A549 (cell line): ENCODE measurements around the gene FRMD4A. TPM values are rescaled to one million over a fixed set of nuclear protein-coding genes. Genes with fewer than 3 reads are reported as not detected.

ENCODE experiments used
- ATAC-seq, 2 experiments: fragments of 200-7000 bp in 1 of 2; fragments of >200 bp in 1 of 2; cut with Nextera tagmentation in 1 of 2; cut with Tn5 transposase in 1 of 2; 3 replicates each; pipeline versions ENCODE4 v1.8.0 to v1.9.1; 2018 to 2020; ENCODE audit warnings: mild to moderate bottlenecking in 1 of 2, moderate library complexity in 1 of 2
- CTCF ChIA-PET: fragments of 300-600 bp; sonication (Branson Sonifier 250); formaldehyde crosslinking; extraction: SDS; loops from one replicate; lab custom pipeline; 2021; ENCODE audit warnings: antibody characterized with exemption, inconsistent platforms; lab: Yijun Ruan, JAX
- POLR2A ChIA-PET: fragments of 350-600 bp; formaldehyde crosslinking; extraction: SDS; loops from one replicate; lab custom pipeline; 2021; ENCODE audit warnings: antibody characterized with exemption, inconsistent platforms; lab: Yijun Ruan, JAX
- DNase-seq, 2 experiments: peaks; one replicate each; pipeline versions ENCODE4 v3.0.0 to v3.0.0-alpha.2; 2011 to 2016; ENCODE audit warnings: low read depth in 1 of 2, low spot score in 1 of 2
- FAIRE-seq: peaks from 2 replicates; lab custom pipeline; 2011; peaks lifted over from hg19 to GRCh38; lab: Jason Lieb, UNC
- H3K27ac ChIP-seq, 2 experiments: fragments of >200 bp; sonication (Bioruptor Twin); formaldehyde crosslinking; 3 replicates each; pipeline ENCODE4 v1.5.1; 2016 to 2017
- H3K4me1 ChIP-seq: fragments of >200 bp; sonication (Bioruptor Twin); formaldehyde crosslinking; 3 replicates; pipeline ENCODE4 v1.6.1; 2016
- H3K4me2 ChIP-seq: fragments of >200 bp; sonication (Bioruptor Twin); formaldehyde crosslinking; 3 replicates; pipeline ENCODE4 v1.6.1; 2016
- H3K4me3 ChIP-seq: fragments of >200 bp; sonication (Bioruptor Twin); formaldehyde crosslinking; 3 replicates; pipeline ENCODE4 v1.5.1; 2016
- H3K9me3 ChIP-seq: fragments of >200 bp; sonication (Bioruptor Twin); formaldehyde crosslinking; 3 replicates; pipeline ENCODE4 v1.6.1; 2016
- BHLHE40 ChIP-seq: IDR thresholded peaks from 2 replicates; pipeline ENCODE4 v1.6.1; 2012; ENCODE audit warnings: low read depth, low read length, inconsistent platforms
- CBX2 ChIP-seq: fragments of 200-600 bp; sonication (generic); IDR thresholded peaks from 2 replicates; pipeline ENCODE4 v1.6.1; 2016; ENCODE audit warnings: low read depth, mild to moderate bottlenecking, borderline replicate concordance
- CHD4 ChIP-seq: fragments of 200-600 bp; sonication (generic); IDR thresholded peaks from 2 replicates; pipeline ENCODE4 v1.6.1; 2016; ENCODE audit warnings: antibody characterized with exemption, mild to moderate bottlenecking, borderline replicate concordance
- EP300 ChIP-seq, 2 experiments: fragments of >200 bp; sonication (Bioruptor Twin); formaldehyde crosslinking; IDR thresholded peaks; 2 replicates in 1 of 2; 3 replicates in 1 of 2; pipeline ENCODE4 v1.6.1; 2016 to 2017
- ESRRA ChIP-seq: fragments of 150-350 bp; IDR thresholded peaks from 2 replicates; pipeline ENCODE4 v1.6.1; 2014; ENCODE audit warnings: mild to moderate bottlenecking, low read length, borderline replicate concordance
- FOSB ChIP-seq: fragments of 250-450 bp; sonication (Bioruptor Pico); IDR thresholded peaks from 2 replicates; pipeline ENCODE4 v1.5.0; 2020; ENCODE audit warnings: mild to moderate bottlenecking, moderate library complexity
- FOXS1 ChIP-seq: fragments of 250-450 bp; sonication (Bioruptor Pico); IDR thresholded peaks from 2 replicates; pipeline ENCODE4 v1.5.0; 2020; ENCODE audit warnings: mild to moderate bottlenecking, moderate library complexity
- HDAC2 ChIP-seq: fragments of 200-600 bp; sonication (generic); IDR thresholded peaks from 2 replicates; pipeline ENCODE4 v1.6.1; 2016
- HOXB13 ChIP-seq: fragments of 250-450 bp; sonication (Bioruptor Pico); IDR thresholded peaks from 2 replicates; pipeline ENCODE4 v1.5.0; 2020; ENCODE audit warnings: low read depth, mild to moderate bottlenecking, moderate library complexity
- JUN ChIP-seq, 2 experiments: fragments of >200 bp; sonication (Bioruptor Twin); formaldehyde crosslinking; IDR thresholded peaks; 2 replicates in 1 of 2; 3 replicates in 1 of 2; pipeline ENCODE4 v1.6.1; 2016 to 2017
- JUNB ChIP-seq: fragments of >200 bp; sonication (Bioruptor Twin); formaldehyde crosslinking; IDR thresholded peaks from 2 replicates; pipeline ENCODE4 v1.6.1; 2016
- KDM5A ChIP-seq: fragments of 200-600 bp; sonication (generic); IDR thresholded peaks from 2 replicates; pipeline ENCODE4 v1.6.1; 2016; ENCODE audit warnings: antibody characterized with exemption, mild to moderate bottlenecking
- MAX ChIP-seq: IDR thresholded peaks from 2 replicates; pipeline ENCODE4 v1.6.1; 2012
- NPAS2 ChIP-seq: fragments of 250-450 bp; sonication (Bioruptor Pico); IDR thresholded peaks from 2 replicates; pipeline ENCODE4 v1.8.0; 2022; ENCODE audit warnings: mild to moderate bottlenecking, moderate library complexity, borderline replicate concordance
- PBX3 ChIP-seq: IDR thresholded peaks from 2 replicates; pipeline ENCODE4 v1.6.1; 2012
- PHF8 ChIP-seq: fragments of 200-600 bp; sonication (generic); IDR thresholded peaks from 2 replicates; pipeline ENCODE4 v1.6.1; 2016; ENCODE audit warnings: low read depth, mild to moderate bottlenecking, antibody characterized with exemption, moderate library complexity, borderline replicate concordance
- POLR2AphosphoS2 ChIP-seq: conservative IDR thresholded peaks from 2 replicates; pipeline ENCODE4 v1.6.1; 2012; ENCODE audit warnings: low read length, improper control_type of control experiment, inconsistent platforms
- RCOR1 ChIP-seq: fragments of 150-350 bp; IDR thresholded peaks from 2 replicates; pipeline ENCODE4 v1.6.1; 2014; ENCODE audit warnings: antibody characterized with exemption, low read length, low read depth
- RNF2 ChIP-seq: fragments of 200-600 bp; sonication (generic); IDR thresholded peaks from 2 replicates; pipeline ENCODE4 v1.6.1; 2016; ENCODE audit warnings: low read depth, mild to moderate bottlenecking, antibody characterized with exemption, moderate library complexity, borderline replicate concordance
- SMC3 ChIP-seq: fragments of >200 bp; sonication (Bioruptor Twin); formaldehyde crosslinking; IDR thresholded peaks from 3 replicates; pipeline ENCODE4 v1.6.1; 2018; ENCODE audit warnings: inconsistent platforms
- SREBF2 ChIP-seq: fragments of 450-650 bp; IDR thresholded peaks from 2 replicates; pipeline ENCODE4 v1.6.1; 2014; ENCODE audit warnings: mild to moderate bottlenecking, moderate library complexity
- ZC3H11A ChIP-seq: fragments of 450-650 bp; IDR thresholded peaks from 2 replicates; pipeline ENCODE4 v1.6.1; 2014; ENCODE audit warnings: antibody characterized with exemption, mild to moderate bottlenecking
- ZFP36 ChIP-seq: fragments of 450-650 bp; IDR thresholded peaks from 2 replicates; pipeline ENCODE4 v1.6.1; 2014; ENCODE audit warnings: borderline replicate concordance; ENCODE audit not compliant: partially characterized antibody
- ZNF302 ChIP-seq: fragments of 250-450 bp; sonication (Bioruptor Pico); IDR thresholded peaks from 2 replicates; pipeline ENCODE4 v1.9.0; 2021; ENCODE audit warnings: inconsistent platforms, mild to moderate bottlenecking, moderate library complexity
- ZSCAN20 ChIP-seq: fragments of 250-450 bp; sonication (Bioruptor Pico); IDR thresholded peaks from 2 replicates; pipeline ENCODE4 v1.8.0; 2022; ENCODE audit warnings: mild to moderate bottlenecking, moderate library complexity
- WGBS: methylation state at CpG from one replicate; pipeline ENCODE4 v1.1.6; 2017; ENCODE audit errors: missing lambda C conversion rate; 5-methylcytosine and 5-hydroxymethylcytosine counted together
- polyA plus RNA-seq, 4 experiments: library from polyadenylated mRNA; depleted of rRNA in 3 of 4; stranded (reverse); fragments of >200 nt; fragmentation: RNase III in 1 of 4; extraction: RNeasy Plus Mini Kit Qiagen cat#74134 plus additional on column Dnase treatment in 1 of 4; gene quantifications; 2 replicates in 3 of 4; 3 replicates in 1 of 4; pipeline ENCODE4 v1.2.3, GENCODE V29; 2011 to 2017

Gene FRMD4A
- polyA plus RNA-seq, 2 of the 4 experiments (the other 2 are of a cell fraction) = 2.5 to 4.7 TPM

- ATAC-seq (no peak), DNase-seq (no peak), FAIRE-seq (no peak)
- 67% methylated on average over 18 of the region's 18 CpGs for WGBS
- POLR2A ChIA-PET = no interaction called here
- H3K4me1 ChIP-seq = no peaks in the 10 kb centered on the region
- H3K27ac ChIP-seq = no peak overlapping the region
- no peaks in the 10 kb centered on the region for H3K9me3 ChIP-seq
- TF ChIP-seq NPAS2 (CRISPR knock-in tag) = no peak
- no peak for TF ChIP-seq POLR2AphosphoS2
- TF ChIP-seq EP300 (IDR thresholded peaks at IDR 0.05) = no peak
- TF ChIP-seq PHF8 = no peak
- no peak for TF ChIP-seq JUN (IDR thresholded peaks at IDR 0.05)
- TF ChIP-seq CHD4 = no peak
- no peak for TF ChIP-seq CBX2
- no peak for TF ChIP-seq FOSB (CRISPR knock-in tag)
- TF ChIP-seq KDM5A = no peak
- TF ChIP-seq BHLHE40 = no peak
- no peak for TF ChIP-seq ESRRA
- no peak for TF ChIP-seq RNF2
- TF ChIP-seq HOXB13 (CRISPR knock-in tag) = no peak
- TF ChIP-seq FOXS1 = no peak
- no peak for TF ChIP-seq JUNB
- TF ChIP-seq ZSCAN20 (CRISPR knock-in tag) = no peak
- TF ChIP-seq ZC3H11A = no peak
- no peak for TF ChIP-seq RCOR1
- no peak for TF ChIP-seq ZNF302 (CRISPR knock-in tag)
- CTCF ChIA-PET = interaction anchor here (1.3 kb wide), 2 partner anchors 14 to 20 kb away, joined by 3 to 4 read pairs; no protein-coding TSS in a partner anchor
- H3K4me2 ChIP-seq = no peak overlapping the region
- H3K4me3 ChIP-seq = no peak overlapping the region
Observed at GRCh38 chr10:13827076-13827797, 503.5 kb downstream of the FRMD4A start.

- no peaks in the 10 kb centered on the region for H3K4me1 ChIP-seq
- H3K27ac ChIP-seq = no peak overlapping the region
- TF ChIP-seq ZFP36 (no peak), NPAS2 (CRISPR knock-in tag) (no peak), SREBF2 (no peak), HOXB13 (CRISPR knock-in tag) (no peak), RNF2 (no peak), CBX2 (no peak), SMC3 (no peak), BHLHE40 (no peak), PBX3 (no peak), MAX (no peak), CHD4 (no peak), HDAC2 (no peak), ZSCAN20 (CRISPR knock-in tag) (no peak), RCOR1 (no peak), ESRRA (no peak)
- TF ChIP-seq, all 56 proteins: peak for 0
- CTCF ChIA-PET = interaction anchor here (1.3 kb wide), 1 partner anchor 16 kb away, joined by 4 read pairs; no protein-coding TSS in a partner anchor
- POLR2A ChIA-PET = no interaction called here
- DNase-seq = no peak
- ATAC-seq = no peak
- Histone ChIP-seq H3K4me2 (no peak overlapping the region), H3K9me3 (no peaks in the 10 kb centered on the region), H3K4me3 (no peak overlapping the region)
- WGBS = 54% methylated on average over 9 of the region's 9 CpGs
- FAIRE-seq = no peak
Observed at GRCh38 chr10:13823709-13824405, 506.9 kb downstream of the FRMD4A start.
